ENCODE results near the gene MCC.

- no peak for TF ChIP-seq CTCF (IDR thresholded peaks at IDR 0.05)
- TF ChIP-seq POLR2A (IDR thresholded peaks at IDR 0.05), result no peak
Measured at GRCh38 chr5:113201715-113202114, 286.5 kb downstream of the MCC start.

Data from uterus (tissue), 2 donors.